Adrenal gland (tissue), 12 donors: ENCODE results near the gene RDH16. TPM values are rescaled to one million over a fixed set of nuclear protein-coding genes. Genes with fewer than 3 reads are reported as not detected.

Source experiments
- DNase-seq, 7 donors: peaks; one replicate each; pipeline ENCODE4 v3.0.0-alpha.2; 2019 to 2020
- H3K27ac ChIP-seq, 5 donors: fragments of 200-600 bp; sonication (generic) in 4 of 5; 1 replicate in 3 of 5; 2 replicates in 2 of 5; pipeline versions ENCODE4 v1.5.1 to v1.8.0; 2016 to 2020; ENCODE audit warnings: mild to moderate bottlenecking in 1 of 5
- H3K27me3 ChIP-seq: fragments of 200-600 bp; 2 replicates; pipeline ENCODE4 v1.8.0; 2021
- H3K36me3 ChIP-seq, 2 donors: fragments of 200-600 bp; replicated peaks in 1 of 2; 1 replicate in 1 of 2; 2 replicates in 1 of 2; pipeline versions ENCODE4 v1.5.1 to v1.8.0; 2018 to 2022
- H3K4me1 ChIP-seq, 2 donors: fragments of 200-600 bp; replicated peaks in 1 of 2; 1 replicate in 1 of 2; 2 replicates in 1 of 2; pipeline versions ENCODE4 v1.5.1 to v1.8.0; 2018 to 2021
- H3K4me3 ChIP-seq, 4 donors: fragments of 200-600 bp; sonication (generic) in 3 of 4; one replicate each; pipeline ENCODE4 v1.5.1; 2016 to 2018
- H3K9me3 ChIP-seq, 3 donors: fragments of 200-600 bp; sonication (generic) in 1 of 3; replicated peaks in 1 of 3; 1 replicate in 2 of 3; 2 replicates in 1 of 3; pipeline versions ENCODE4 v1.5.1 to v1.8.0; 2016 to 2021
- POLR2A ChIP-seq, 2 donors: fragments of 450-650 bp; IDR thresholded peaks; one replicate each; pipeline ENCODE4 v1.6.1; 2017; ENCODE audit warnings: antibody characterized with exemption in 2 of 2, mild to moderate bottlenecking in 2 of 2, moderate library complexity in 1 of 2
- WGBS, 4 donors: extraction: QIAGEN DNeasy Blood & Tissue Kit in 2 of 4; methylation state at CpG; one replicate each; pipeline versions ENCODE4 v1.1.5 to v1.1.7; 2013 to 2017; 5-methylcytosine and 5-hydroxymethylcytosine counted together
- intact Hi-C, 2 donors: fragments of 100-400 bp; cut with DNase I; formaldehyde crosslinking; loops; one replicate each; pipeline versions ENCODE4 v1.14.1 to v1.15.0; 2022 to 2023
- polyA plus RNA-seq, 3 donors: library from polyadenylated mRNA; stranded (reverse); fragments of 200-250 nt in 2 of 3; fragments of 350-450 nt in 1 of 3; fragmentation: Illumina TruSeq in 1 of 3; extraction: RNeasy Lipid Tissue Mini Kit (QIAGEN cat#74804) in 1 of 3; gene quantifications; one replicate each; pipeline ENCODE4 v1.2.3, GENCODE V29; 2013 to 2014
- total RNA-seq, 9 donors: library from RNA; depleted of rRNA in 4 of 9; stranded (reverse); fragments of >200 nt in 4 of 9; fragments of 120-200 nt in 1 of 9; fragmentation: NEBNext Ultra II Directional in 1 of 9; extraction: Animal tissue kit (Norgen Biotek cat#: 25700) in 1 of 9; gene quantifications; one replicate each; pipeline versions ENCODE4 v1.1.0 to v1.2.4, GENCODE V29; 2013 to 2023
- TF ChIP-seq, protein P1 (sequence below), 6 experiments: fragments of 450-650 bp in 4 of 6; fragments of 200-600 bp in 2 of 6; sonication (generic) in 1 of 6; IDR thresholded peaks; 1 replicate in 5 of 6; 2 replicates in 1 of 6; pipeline versions ENCODE4 v1.5.1 to v1.8.0; 2016 to 2021; ENCODE audit warnings: antibody characterized with exemption in 6 of 6, mild to moderate bottlenecking in 2 of 6, moderate library complexity in 1 of 6
- donor health status: healthy with polysubstance abuse.
- donor health status: Bipolar disorder and iron deficiency.
- donor health status: DM: yes; HTN: yes; CAD: no.
- donor health status: DM: no; HTN: no; CAD: no.
- donor health status: DM: no; HTN: no; CAD: no.
- donor health status: DM: yes; HTN: yes; CAD: no.

RDH16 gene
- total and polyA plus RNA-seq, 12 donors: 0.05 to 1.1 (median 0.55) TPM; not detected in 1

DNA sequence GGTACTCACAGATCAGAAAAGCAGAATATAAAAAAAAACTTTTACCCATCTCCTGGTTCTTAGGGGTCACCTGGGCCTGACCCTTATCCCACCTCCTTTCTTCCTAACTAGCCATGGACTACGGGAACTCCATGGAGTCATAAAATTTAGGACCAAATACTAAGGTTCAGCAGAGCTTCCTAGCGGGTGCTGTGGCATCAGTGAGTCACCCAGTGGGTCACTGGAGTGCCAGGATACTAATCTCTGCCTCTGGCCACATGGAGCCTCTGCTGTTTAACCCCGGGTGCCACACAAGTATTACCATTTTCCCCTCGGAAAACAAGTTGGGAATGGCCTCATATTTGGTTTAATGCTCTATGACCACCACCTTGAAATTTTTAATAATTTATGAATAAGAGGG, 42.0 kb upstream of the RDH16 start:
- no peaks in the 10 kb centered on the region for H3K9me3 ChIP-seq
- no peak overlapping the region for H3K4me3 ChIP-seq
- H3K27me3 ChIP-seq: no peaks in the 10 kb centered on the region
- H3K4me1 ChIP-seq: peaks cover 0 to 15% of the 10 kb centered on the region in 2 donors
- H3K27ac ChIP-seq: no peak overlapping the region
- peaks cover 0 to 34% of the 10 kb centered on the region in 2 donors for H3K36me3 ChIP-seq
- intact Hi-C loops: no loop called here
- DNase-seq: peak in 1 of 7 donors; percentile 45
- WGBS, 4 donors: 84 to 96% (median 86%) methylated on average over 4 of the region's 4 CpGs
- TF ChIP-seq, protein P1, sequence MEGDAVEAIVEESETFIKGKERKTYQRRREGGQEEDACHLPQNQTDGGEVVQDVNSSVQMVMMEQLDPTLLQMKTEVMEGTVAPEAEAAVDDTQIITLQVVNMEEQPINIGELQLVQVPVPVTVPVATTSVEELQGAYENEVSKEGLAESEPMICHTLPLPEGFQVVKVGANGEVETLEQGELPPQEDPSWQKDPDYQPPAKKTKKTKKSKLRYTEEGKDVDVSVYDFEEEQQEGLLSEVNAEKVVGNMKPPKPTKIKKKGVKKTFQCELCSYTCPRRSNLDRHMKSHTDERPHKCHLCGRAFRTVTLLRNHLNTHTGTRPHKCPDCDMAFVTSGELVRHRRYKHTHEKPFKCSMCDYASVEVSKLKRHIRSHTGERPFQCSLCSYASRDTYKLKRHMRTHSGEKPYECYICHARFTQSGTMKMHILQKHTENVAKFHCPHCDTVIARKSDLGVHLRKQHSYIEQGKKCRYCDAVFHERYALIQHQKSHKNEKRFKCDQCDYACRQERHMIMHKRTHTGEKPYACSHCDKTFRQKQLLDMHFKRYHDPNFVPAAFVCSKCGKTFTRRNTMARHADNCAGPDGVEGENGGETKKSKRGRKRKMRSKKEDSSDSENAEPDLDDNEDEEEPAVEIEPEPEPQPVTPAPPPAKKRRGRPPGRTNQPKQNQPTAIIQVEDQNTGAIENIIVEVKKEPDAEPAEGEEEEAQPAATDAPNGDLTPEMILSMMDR (IDR thresholded peaks at IDR 0.05): no peak
- no peak for TF ChIP-seq POLR2A (IDR thresholded peaks at IDR 0.05)

DNA sequence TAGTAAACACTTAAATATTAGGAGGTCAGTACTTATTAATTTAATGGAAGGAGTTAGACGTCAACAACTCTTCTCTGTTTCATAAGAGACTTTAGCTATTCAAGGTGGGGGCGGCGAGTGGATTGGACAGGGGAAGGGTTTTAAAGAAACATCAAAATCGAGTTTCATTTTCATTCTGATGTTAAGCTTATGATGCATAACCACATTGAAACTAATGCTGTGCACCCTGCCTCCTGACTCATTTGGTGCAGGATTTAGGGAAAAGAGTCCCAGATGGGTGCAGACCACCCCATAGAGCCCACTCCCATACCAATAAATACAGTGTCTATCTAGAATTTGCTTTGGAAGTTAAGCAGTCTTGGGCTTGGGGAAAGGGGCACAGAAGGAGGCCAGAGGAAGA, 41.6 kb upstream of the RDH16 start:
- Histone ChIP-seq H3K9me3 (no peaks in the 10 kb centered on the region), H3K4me3 (no peak overlapping the region), H3K36me3 (peaks cover 0 to 29% of the 10 kb centered on the region in 2 donors), H3K27me3 (no peaks in the 10 kb centered on the region), H3K27ac (no peak overlapping the region), H3K4me1 (peaks cover 0 to 15% of the 10 kb centered on the region in 2 donors)
- TF ChIP-seq POLR2A (IDR thresholded peaks at IDR 0.05): no peak
- TF ChIP-seq, protein P1 (IDR thresholded peaks at IDR 0.05): no peak
- intact Hi-C loops: no loop called here
- WGBS, 4 donors: 64 to 78% (median 69%) methylated on average over 4 of the region's 4 CpGs
- peak in 1 of 7 donors; percentile 53 for DNase-seq

DNA sequence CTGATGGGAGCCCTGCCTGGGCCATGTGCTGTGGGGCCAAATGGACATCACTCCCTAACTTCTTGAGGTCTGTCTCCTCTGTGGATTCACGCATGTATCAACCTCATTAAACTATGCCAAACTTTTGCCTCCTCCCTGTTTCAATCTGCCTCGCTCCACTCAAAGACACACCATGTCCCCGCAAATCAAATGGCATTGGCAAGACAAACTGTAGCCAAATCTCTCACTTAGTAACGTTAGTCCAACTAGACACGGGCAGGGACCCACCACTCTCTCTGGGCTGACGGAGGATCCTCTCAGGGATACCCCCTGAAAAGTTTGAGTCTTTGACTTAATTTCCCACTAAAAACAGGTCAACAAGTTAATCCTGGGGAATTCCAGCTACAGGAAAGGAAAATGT, 40.9 kb upstream of the RDH16 start:
- TF ChIP-seq POLR2A (IDR thresholded peaks at IDR 0.05): no peak
- TF ChIP-seq, protein P1 (IDR thresholded peaks at IDR 0.05): no peak
- Histone ChIP-seq H3K27me3 (no peaks in the 10 kb centered on the region), H3K9me3 (no peaks in the 10 kb centered on the region), H3K27ac (peak overlapping the region in 1 of 5 donors; percentile 81), H3K4me3 (no peak overlapping the region), H3K4me1 (peaks cover 0 to 15% of the 10 kb centered on the region in 2 donors), H3K36me3 (peaks cover 0 to 23% of the 10 kb centered on the region in 2 donors)
- WGBS, 4 donors: 89 to 94% (median 93%) methylated on average over 6 of the region's 6 CpGs
- DNase-seq: peak in 1 of 7 donors; percentile 28
- intact Hi-C loops: no loop called here

DNA sequence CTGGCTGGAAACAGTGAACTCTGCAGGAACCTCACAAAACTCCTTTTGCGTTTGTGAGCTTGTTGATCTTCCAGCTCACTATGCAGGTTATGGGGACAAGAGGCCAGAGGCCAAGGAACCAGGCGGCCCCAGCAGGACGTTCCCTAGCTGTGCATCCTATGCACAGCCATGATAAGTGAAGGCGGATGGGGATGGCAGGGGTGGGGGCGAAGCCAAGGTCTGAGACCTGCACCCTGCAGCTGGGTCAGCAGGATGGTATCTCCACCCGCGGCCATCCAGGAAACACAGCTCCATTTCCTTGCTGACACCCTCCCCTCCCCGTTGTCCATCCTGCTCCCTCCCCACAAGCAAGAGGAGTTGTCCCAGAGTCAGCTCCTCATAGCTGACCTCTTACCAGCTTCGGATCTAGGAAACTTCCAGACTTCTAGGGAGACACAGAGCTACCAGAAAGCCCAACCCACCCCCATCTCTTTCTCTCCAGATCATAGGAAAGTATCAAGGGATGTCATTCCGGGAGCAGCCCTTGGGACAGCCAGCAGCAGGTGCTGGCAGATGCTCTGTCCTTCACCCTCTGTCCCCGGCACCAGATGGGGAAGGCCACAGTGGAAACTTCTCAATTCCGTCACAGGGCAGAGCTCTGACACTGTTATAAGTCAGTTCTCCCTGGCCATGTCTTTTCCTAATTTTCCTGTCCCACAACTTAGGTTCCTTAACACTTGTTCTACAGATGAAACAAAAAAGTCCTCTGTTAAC, 39.6 kb upstream of the RDH16 start:
- WGBS, 4 donors: 47 to 62% (median 58%) methylated on average over 11 to 12 of the region's 12 CpGs
- no peaks in the 10 kb centered on the region for H3K9me3 ChIP-seq

More for the DNA sequence above, 39.6 kb upstream of the RDH16 start:
- no peak for TF ChIP-seq POLR2A (IDR thresholded peaks at IDR 0.05)
- TF ChIP-seq, protein P1 (IDR thresholded peaks at IDR 0.05): no peak
- Histone ChIP-seq H3K4me3 (no peak overlapping the region), H3K36me3 (peaks cover 0 to 9% of the 10 kb centered on the region in 2 donors), H3K4me1 (peaks cover 0 to 18% of the 10 kb centered on the region in 2 donors), H3K27ac (peak overlapping the region in 3 of 5 donors; percentile 14 to 81 (median 47)), H3K27me3 (no peaks in the 10 kb centered on the region)
- DNase-seq: peak in 6 of 7 donors; percentile 38 to 78 (median 54)
- intact Hi-C loops: no loop called here
